Thoracic aorta (tissue), 2 donors: ENCODE results near the gene HPS3. TPM values are rescaled to one million over a fixed set of nuclear protein-coding genes. Genes with fewer than 3 reads are reported as not detected.

ENCODE experiments used
- ATAC-seq: fragments of 150-250 bp; one replicate; pipeline ENCODE4 v1.8.0; 2017; ENCODE audit warnings: low read depth; ENCODE audit not compliant: insufficient number of reproducible peaks, low FRiP score
- DNase-seq: peaks from one replicate; pipeline ENCODE4 v3.0.0-alpha.2; 2020; ENCODE audit warnings: low spot score
- H3K27ac ChIP-seq, 2 donors: fragments of 200-600 bp; sonication (generic); 1 replicate in 1 of 2; 2 replicates in 1 of 2; pipeline ENCODE4 v1.5.1; 2016; ENCODE audit warnings: mild to moderate bottlenecking in 2 of 2, moderate library complexity in 2 of 2
- H3K27me3 ChIP-seq: fragments of 200-600 bp; sonication (generic); replicated peaks from 2 replicates; pipeline ENCODE4 v1.6.0; 2016; ENCODE audit warnings: mild to moderate bottlenecking; ENCODE audit not compliant: insufficient read depth
- H3K36me3 ChIP-seq: fragments of 200-600 bp; sonication (generic); one replicate; pipeline ENCODE4 v1.5.1; 2016
- H3K4me1 ChIP-seq, 2 donors: fragments of 200-600 bp; sonication (generic); 1 replicate in 1 of 2; 2 replicates in 1 of 2; pipeline versions ENCODE4 v1.5.1 to v1.6.0; 2016; ENCODE audit warnings: low read depth in 2 of 2, mild to moderate bottlenecking in 1 of 2; ENCODE audit not compliant: control insufficient read depth in 1 of 2
- H3K4me3 ChIP-seq: fragments of 200-600 bp; sonication (generic); 2 replicates; pipeline ENCODE4 v1.5.1; 2016; ENCODE audit warnings: mild to moderate bottlenecking
- H3K9me3 ChIP-seq: fragments of 200-600 bp; sonication (generic); 2 replicates; pipeline ENCODE4 v1.5.1; 2016
- CTCF ChIP-seq: fragments of 200-600 bp; sonication (generic); IDR thresholded peaks from one replicate; pipeline ENCODE4 v1.5.1; 2019; ENCODE audit warnings: antibody characterized with exemption
- total RNA-seq, 2 donors: library from RNA; depleted of rRNA; stranded (reverse); fragments of >200 nt; gene quantifications; one replicate each; pipeline versions ENCODE4 v1.1.0 to v1.2.3, GENCODE V29; 2016

HPS3 gene
- total RNA-seq, 2 donors from 2014 or later: 21.3 to 22.9 TPM

- H3K4me1 ChIP-seq: no peaks in the 10 kb centered on the region
- H3K4me3 ChIP-seq: no peak overlapping the region
- no peak overlapping the region for H3K27ac ChIP-seq
- H3K36me3 ChIP-seq: peaks cover 28% of the 10 kb centered on the region
- ATAC-seq (no peak), DNase-seq (no peak)
- H3K27me3 ChIP-seq: no peaks in the 10 kb centered on the region
- no peak for TF ChIP-seq CTCF
- H3K9me3 ChIP-seq: no peaks in the 10 kb centered on the region
Observed at GRCh38 chr3:149167898-149168297, 38.5 kb downstream of the HPS3 start.

DNA sequence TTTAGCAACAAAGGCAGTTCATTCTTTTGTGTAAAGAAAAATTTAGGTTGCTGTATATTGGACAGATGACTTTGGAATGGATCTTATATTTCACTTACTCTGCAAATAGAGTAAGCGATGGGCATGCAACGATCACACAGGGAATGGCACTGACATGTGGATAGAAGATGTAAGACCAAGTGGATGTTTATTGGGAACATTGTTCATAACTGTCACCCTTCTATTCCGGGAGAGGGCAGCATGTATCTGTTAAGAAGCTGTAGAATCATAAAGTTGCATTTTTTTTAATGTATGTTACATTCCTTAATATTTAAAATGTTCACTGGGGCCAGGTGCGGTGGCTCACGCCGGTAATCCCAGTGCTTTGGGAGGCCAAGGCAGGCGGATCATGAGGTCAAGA lies 41.2 kb downstream of the HPS3 start:
- ATAC-seq (no peak), DNase-seq (no peak)
- H3K9me3 ChIP-seq: no peaks in the 10 kb centered on the region
- H3K4me3 ChIP-seq: no peak overlapping the region
- TF ChIP-seq CTCF: no peak
- H3K36me3 ChIP-seq: peaks cover 16% of the 10 kb centered on the region
- no peak overlapping the region for H3K27ac ChIP-seq
- no peaks in the 10 kb centered on the region for H3K27me3 ChIP-seq
- no peaks in the 10 kb centered on the region for H3K4me1 ChIP-seq

DNA sequence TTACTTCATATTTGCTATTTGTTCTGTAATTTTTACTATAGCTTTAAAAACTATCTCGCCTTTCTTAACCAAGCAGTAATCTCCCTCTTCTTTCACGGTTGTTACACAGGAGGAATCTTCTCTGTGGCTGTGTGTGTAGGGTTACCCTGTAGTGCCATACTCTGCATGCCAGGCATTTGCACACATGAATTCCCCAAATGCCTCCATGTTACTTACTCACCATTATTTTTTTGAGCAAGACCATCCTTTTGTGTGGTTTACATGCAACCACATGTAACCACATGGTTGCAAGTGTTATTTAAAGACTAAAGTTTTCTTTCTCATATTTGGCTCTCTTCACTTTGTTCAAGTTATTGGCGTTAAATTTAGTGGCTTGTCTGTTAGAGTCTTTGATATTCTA lies 45.5 kb downstream of the HPS3 start:
- no peak for ATAC-seq
- Histone ChIP-seq H3K4me3 (no peak overlapping the region), H3K9me3 (no peaks in the 10 kb centered on the region), H3K27ac (no peak overlapping the region), H3K36me3 (peaks cover 22% of the 10 kb centered on the region), H3K4me1 (peaks cover 9 to 10% of the 10 kb centered on the region in 2 donors), H3K27me3 (no peaks in the 10 kb centered on the region)
- no peak for TF ChIP-seq CTCF
- DNase-seq: no peak

DNA sequence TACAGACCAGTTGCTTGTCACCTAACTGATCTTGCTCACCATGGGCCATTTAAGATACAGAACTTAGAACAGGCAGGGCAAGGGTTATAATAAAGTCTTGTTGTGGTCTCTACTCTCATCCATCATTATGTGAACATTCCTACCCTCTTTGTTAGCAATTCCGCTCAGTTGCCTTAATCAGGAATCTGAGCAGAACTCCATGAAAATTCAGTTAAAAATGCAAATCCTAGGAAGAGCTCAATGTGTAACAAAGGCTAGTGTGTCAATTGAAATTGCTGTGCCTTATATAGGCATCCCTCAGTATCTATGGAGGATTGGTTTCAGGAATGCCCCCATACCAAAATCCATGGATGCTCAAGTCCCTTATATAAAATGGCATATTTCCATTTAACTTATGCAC lies 47.7 kb downstream of the HPS3 start:
- DNase-seq (no peak), ATAC-seq (no peak)
- Histone ChIP-seq H3K27ac (no peak overlapping the region), H3K36me3 (peaks cover 13% of the 10 kb centered on the region), H3K4me3 (no peak overlapping the region), H3K4me1 (peaks cover 14 to 20% of the 10 kb centered on the region in 2 donors), H3K27me3 (no peaks in the 10 kb centered on the region), H3K9me3 (no peaks in the 10 kb centered on the region)
- TF ChIP-seq CTCF: no peak

GRCh38 chr3:149179220-149179619 lies 49.8 kb downstream of the HPS3 start:
- no peak overlapping the region for H3K4me3 ChIP-seq
- H3K4me1 ChIP-seq: peaks cover 14 to 20% of the 10 kb centered on the region in 2 donors
- TF ChIP-seq CTCF: no peak
- H3K9me3 ChIP-seq: no peaks in the 10 kb centered on the region
- peak overlapping the region in 1 of 2 donors; percentile 69 for H3K27ac ChIP-seq
- peaks cover 13% of the 10 kb centered on the region for H3K36me3 ChIP-seq
- no peak for DNase-seq
- ATAC-seq: no peak
- no peaks in the 10 kb centered on the region for H3K27me3 ChIP-seq
